Activated naive CD4-positive, alpha-beta T cell treated with anti-CD3 and anti-CD28 coated beads for 36 hours (primary cell): ENCODE results near the gene ZFAND6. TPM values are rescaled to one million over a fixed set of nuclear protein-coding genes. Genes with fewer than 3 reads are reported as not detected.
A peak's percentile ranks its signal among the peaks of the same experiment; 100 is the strongest.
"Not testable (repeated sequence)": the region's sequence is repeated elsewhere in the genome, so short reads cannot be mapped to it uniquely, and the experiment has no call there.

Source experiments
- CTCF ChIA-PET: fragments of 350-600 bp; sonication (Branson Sonifier 250); formaldehyde crosslinking; loops from one replicate; lab custom pipeline; 2021; ENCODE audit warnings: antibody characterized with exemption; lab: Charles Lee
- DNase-seq: peaks from one replicate; pipeline ENCODE4 v3.0.0-alpha.2; 2020
- H3K27ac Mint-ChIP-seq: one replicate; pipeline ENCODE4 v1.8.0; 2021; ENCODE audit warnings: mild to moderate bottlenecking, mixed read lengths
- H3K27me3 Mint-ChIP-seq: one replicate; pipeline ENCODE4 v1.8.0; 2021; ENCODE audit warnings: low read depth, mixed read lengths
- H3K36me3 Mint-ChIP-seq: one replicate; pipeline ENCODE4 v1.8.0; 2021; ENCODE audit warnings: low read depth, mixed read lengths
- H3K4me1 Mint-ChIP-seq: one replicate; pipeline ENCODE4 v1.8.0; 2021; ENCODE audit warnings: low read depth, mixed read lengths
- H3K4me3 Mint-ChIP-seq: one replicate; pipeline ENCODE4 v1.8.0; 2021; ENCODE audit warnings: mild to moderate bottlenecking, moderate library complexity, mixed read lengths
- H3K9me3 Mint-ChIP-seq: one replicate; pipeline ENCODE4 v1.8.0; 2021; ENCODE audit warnings: mixed read lengths
- intact Hi-C: fragments of 100-400 bp; cut with micrococcal nuclease; formaldehyde crosslinking; loops from one replicate; pipeline ENCODE4 v1.15.1; 2023
- total RNA-seq, 2 experiments: library from RNA; stranded (reverse); gene quantifications; one replicate each; pipeline ENCODE4 v1.2.3, GENCODE V29; 2021

ZFAND6 gene
- total RNA-seq: 10 to 100 TPM; 28.9 to 29.6 TPM

- intact Hi-C loops: loop anchor here (1.0 to 2.0 kb wide), 6 partner anchors 13 to 162 kb away; partner anchors contain the start of genes FAH and MTHFS
- Mint-ChIP-seq H3K4me1 (peaks cover 27% of the 10 kb centered on the region), H3K4me3 (peak within 1 kb of the TSS; percentile 87), H3K27me3 (no peaks in the 10 kb centered on the region), H3K9me3 (no peaks in the 10 kb centered on the region), H3K27ac (peak within 1 kb of the TSS; percentile 89), H3K36me3 (no peaks in the 10 kb centered on the region)
- CTCF ChIA-PET: interaction anchor here (0.7 to 2.0 kb wide), 4 partner anchors 32 to 100 kb away, joined by 3 to 9 read pairs (median 4); no protein-coding TSS in a partner anchor
- DNase-seq: peak; percentile 96
Observed at GRCh38 chr15:80058851-80059785, at the start of gene ZFAND6. Gene ZFAND6, plus strand, starts transcription at chr15:80059676. Its CDS starts 60,669 bp downstream, at chr15:80120345.

- no peak overlapping the region for H3K27ac Mint-ChIP-seq
- DNase-seq: no peak
- CTCF ChIA-PET: no interaction called here
- H3K9me3 Mint-ChIP-seq: no peaks in the 10 kb centered on the region
- intact Hi-C loops: no loop called here
- no peak overlapping the region for H3K4me3 Mint-ChIP-seq
- H3K4me1 Mint-ChIP-seq: no peaks in the 10 kb centered on the region
- H3K36me3 Mint-ChIP-seq: no peaks in the 10 kb centered on the region
- no peaks in the 10 kb centered on the region for H3K27me3 Mint-ChIP-seq
Observed at GRCh38 chr15:80010131-80010673, 49.3 kb upstream of the ZFAND6 start.

DNA sequence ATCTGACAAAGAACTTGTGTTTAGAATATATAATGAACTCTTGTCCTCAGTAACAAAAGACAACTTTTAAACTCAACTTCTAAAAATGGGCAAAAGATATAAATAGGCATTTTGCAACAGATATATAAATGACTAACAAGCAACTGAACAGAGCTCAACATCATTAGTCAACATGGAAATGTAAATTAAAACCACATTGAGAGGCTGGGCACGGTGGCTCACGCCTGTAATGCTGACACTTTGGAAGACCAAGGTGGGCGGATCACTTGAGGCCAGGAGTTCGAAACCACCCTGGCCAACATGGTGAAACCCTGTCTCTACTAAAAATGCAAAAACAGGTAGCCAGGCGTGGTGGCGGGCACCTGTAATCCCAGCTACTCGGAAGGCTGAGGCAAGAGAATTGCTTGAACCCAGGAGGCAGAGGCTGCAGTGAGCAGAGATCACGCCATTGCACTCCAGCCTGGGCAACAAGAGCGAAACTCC, 48.4 kb upstream of the ZFAND6 start:
- DNase-seq: peak; percentile 26
- H3K27me3 Mint-ChIP-seq, intact Hi-C loops, H3K4me1 Mint-ChIP-seq, H3K4me3 Mint-ChIP-seq, CTCF ChIA-PET, H3K36me3 Mint-ChIP-seq, H3K9me3 Mint-ChIP-seq, H3K27ac Mint-ChIP-seq: not testable (repeated sequence)

- Mint-ChIP-seq H3K4me1 (no peaks in the 10 kb centered on the region), H3K4me3 (no peak overlapping the region), H3K27ac (no peak overlapping the region), H3K27me3 (no peaks in the 10 kb centered on the region), H3K9me3 (no peaks in the 10 kb centered on the region), H3K36me3 (no peaks in the 10 kb centered on the region)
- no peak for DNase-seq
- intact Hi-C loops: no loop called here
- CTCF ChIA-PET: no interaction called here
Observed at GRCh38 chr15:80011596-80011995, 47.9 kb upstream of the ZFAND6 start.

- CTCF ChIA-PET: no interaction called here
- no peaks in the 10 kb centered on the region for H3K9me3 Mint-ChIP-seq
- H3K4me1 Mint-ChIP-seq: no peaks in the 10 kb centered on the region
- H3K36me3 Mint-ChIP-seq: no peaks in the 10 kb centered on the region
- H3K27me3 Mint-ChIP-seq: no peaks in the 10 kb centered on the region
- no peak overlapping the region for H3K27ac Mint-ChIP-seq
- no peak overlapping the region for H3K4me3 Mint-ChIP-seq
- DNase-seq: no peak
- intact Hi-C loops: no loop called here
Observed at GRCh38 chr15:80012060-80012726, 47.3 kb upstream of the ZFAND6 start.

DNA sequence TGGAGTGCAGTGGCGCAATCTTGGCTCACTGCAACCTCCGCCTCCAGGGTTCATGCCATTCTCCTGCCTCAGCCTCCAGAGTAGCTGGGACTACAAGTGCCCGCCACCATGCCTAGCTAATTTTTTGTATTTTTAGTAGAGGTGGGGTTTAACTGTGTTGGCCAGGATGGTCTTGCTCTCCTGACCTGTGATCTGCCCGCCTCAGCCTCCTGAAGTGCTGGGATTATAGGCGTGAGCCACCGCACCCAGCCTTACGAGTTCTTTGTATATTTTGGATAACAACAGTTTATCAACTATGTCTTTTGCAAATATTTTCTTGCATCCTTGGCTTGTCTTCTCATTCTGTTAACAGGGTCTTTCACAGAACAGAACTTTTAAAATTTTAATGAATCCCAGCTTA, 45.3 kb upstream of the ZFAND6 start:
- not testable (repeated sequence) for H3K9me3 Mint-ChIP-seq

DNA sequence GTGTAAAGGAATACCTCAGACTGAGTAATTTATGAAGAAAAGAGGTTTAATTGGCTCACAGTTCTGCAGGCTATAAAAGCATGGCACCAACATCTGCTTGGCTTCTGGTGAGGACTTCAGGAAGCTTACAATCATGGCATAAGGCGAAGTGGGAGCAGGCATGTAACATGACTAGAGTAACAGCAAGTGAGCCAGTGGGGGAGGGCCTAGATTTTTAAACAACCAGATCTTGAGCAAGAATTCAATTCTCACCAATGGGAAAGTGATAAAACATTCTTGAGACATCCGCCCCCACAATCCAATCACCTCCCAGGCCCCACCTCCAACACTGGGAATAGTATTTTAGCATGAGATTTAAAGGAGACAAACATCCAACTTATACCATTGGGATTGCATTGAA, 44.3 kb upstream of the ZFAND6 start:
- Mint-ChIP-seq H3K4me3 (no peak overlapping the region), H3K27ac (no peak overlapping the region), H3K27me3 (no peaks in the 10 kb centered on the region), H3K9me3 (no peaks in the 10 kb centered on the region), H3K36me3 (no peaks in the 10 kb centered on the region), H3K4me1 (peaks cover 2% of the 10 kb centered on the region)
- CTCF ChIA-PET: interaction anchor here (1.1 kb wide), 1 partner anchor 162 kb away, joined by 3 read pairs; no protein-coding TSS in a partner anchor
- DNase-seq: no peak
- intact Hi-C loops: no loop called here

More for the DNA sequence above, 45.3 kb upstream of the ZFAND6 start:
- H3K4me3 Mint-ChIP-seq, H3K36me3 Mint-ChIP-seq, H3K4me1 Mint-ChIP-seq, DNase-seq, H3K27me3 Mint-ChIP-seq, intact Hi-C loops, H3K27ac Mint-ChIP-seq: not testable (repeated sequence)
- CTCF ChIA-PET: interaction anchor here (1.1 kb wide), 1 partner anchor 161 kb away, joined by 3 read pairs; no protein-coding TSS in a partner anchor

DNA sequence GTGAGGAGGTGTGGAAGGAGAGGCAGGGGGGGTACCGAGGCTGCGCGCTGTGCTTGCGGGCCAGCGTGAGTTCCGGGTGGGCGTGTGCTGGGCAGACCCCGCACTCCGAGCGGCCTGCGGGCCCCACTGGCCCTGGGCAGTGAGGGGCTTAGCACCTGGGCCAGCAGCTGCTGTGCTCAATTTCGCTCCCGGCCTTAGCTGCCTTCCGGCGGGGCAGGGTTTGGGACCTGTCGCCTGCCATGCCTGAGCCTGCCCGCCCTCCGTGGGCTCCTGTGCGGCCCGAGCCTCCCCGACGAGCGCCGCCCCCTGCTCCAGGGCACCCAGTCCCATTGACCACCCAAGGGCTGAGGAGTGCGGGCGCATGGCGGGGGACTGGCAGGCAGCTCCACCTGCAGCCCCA, 43.0 kb upstream of the ZFAND6 start:
- DNase-seq, intact Hi-C loops, H3K4me3 Mint-ChIP-seq, H3K4me1 Mint-ChIP-seq, H3K9me3 Mint-ChIP-seq, H3K27ac Mint-ChIP-seq, CTCF ChIA-PET, H3K27me3 Mint-ChIP-seq, H3K36me3 Mint-ChIP-seq: not testable (repeated sequence)

DNA sequence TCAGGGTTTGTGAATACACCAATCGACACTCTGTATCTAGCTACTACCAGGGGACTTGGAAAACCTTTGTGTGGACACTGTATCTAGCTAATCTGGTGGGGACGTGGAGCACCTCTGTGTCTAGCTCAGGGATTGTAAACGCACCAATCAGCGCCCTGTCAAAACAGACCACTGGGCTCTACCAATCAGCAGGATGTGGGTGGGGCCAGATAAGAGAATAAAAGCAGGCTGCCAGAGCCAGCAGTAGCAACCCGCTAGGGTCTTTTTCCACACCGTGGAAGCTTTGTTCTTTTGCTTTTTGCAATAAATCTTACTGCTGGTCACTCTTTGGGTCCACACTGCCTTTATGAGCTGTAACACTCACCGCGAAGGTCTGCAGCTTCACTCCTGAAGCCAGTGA, 42.3 kb upstream of the ZFAND6 start:
- H3K27me3 Mint-ChIP-seq, H3K9me3 Mint-ChIP-seq, DNase-seq, H3K27ac Mint-ChIP-seq, intact Hi-C loops, H3K36me3 Mint-ChIP-seq, H3K4me3 Mint-ChIP-seq, CTCF ChIA-PET, H3K4me1 Mint-ChIP-seq: not testable (repeated sequence)

DNA sequence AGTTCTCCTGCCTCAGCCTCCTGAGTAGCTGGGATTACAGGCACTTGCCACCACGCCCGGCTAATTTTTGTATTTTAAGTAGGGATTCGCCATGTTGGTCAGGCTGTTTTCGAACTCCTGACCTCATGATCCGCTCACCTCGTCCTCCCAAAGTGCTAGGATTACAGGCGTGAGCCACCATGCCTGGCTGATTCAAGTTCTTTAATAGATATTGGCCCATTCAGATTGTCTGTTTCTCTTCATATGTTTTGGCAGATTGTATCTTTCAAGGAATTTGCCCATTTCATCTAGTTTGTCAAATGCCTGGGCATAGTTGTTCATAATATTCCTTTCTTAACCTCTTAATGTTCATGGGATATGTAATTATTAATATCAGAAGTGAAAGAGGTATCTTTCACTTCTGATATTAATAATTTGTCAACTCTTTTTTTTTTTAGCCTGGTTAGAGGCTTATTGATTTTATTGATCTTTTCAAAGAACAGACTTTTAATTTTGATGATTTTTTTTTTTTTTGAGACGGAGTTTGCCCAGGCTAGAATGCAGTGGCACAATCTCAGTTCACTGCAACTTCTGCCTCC, 40.2 kb upstream of the ZFAND6 start:
- Mint-ChIP-seq H3K9me3 (no peaks in the 10 kb centered on the region), H3K27ac (no peak overlapping the region), H3K36me3 (no peaks in the 10 kb centered on the region), H3K27me3 (no peaks in the 10 kb centered on the region), H3K4me3 (no peak overlapping the region), H3K4me1 (peaks cover 10% of the 10 kb centered on the region)
- intact Hi-C loops: no loop called here
- CTCF ChIA-PET: no interaction called here
- no peak for DNase-seq

GRCh38 chr15:80020149-80020548, 39.3 kb upstream of the ZFAND6 start:
- CTCF ChIA-PET, DNase-seq, H3K27ac Mint-ChIP-seq, intact Hi-C loops, H3K27me3 Mint-ChIP-seq, H3K36me3 Mint-ChIP-seq, H3K9me3 Mint-ChIP-seq, H3K4me3 Mint-ChIP-seq: not testable (repeated sequence)
- H3K4me1 Mint-ChIP-seq: peaks cover 10% of the 10 kb centered on the region

GRCh38 chr15:80020731-80021130, 38.7 kb upstream of the ZFAND6 start:
- Mint-ChIP-seq H3K27me3 (no peaks in the 10 kb centered on the region), H3K9me3 (no peaks in the 10 kb centered on the region), H3K4me3 (no peak overlapping the region), H3K36me3 (no peaks in the 10 kb centered on the region), H3K4me1 (peaks cover 10% of the 10 kb centered on the region), H3K27ac (no peak overlapping the region)
- CTCF ChIA-PET: no interaction called here
- intact Hi-C loops: no loop called here
- no peak for DNase-seq
